OCI-M1 (cell line): ENCODE results near the gene WDR64.

Source experiments
- DNase-seq: peaks from one replicate; lab custom pipeline; 2025; lab: John Stamatoyannopoulos, UW

WDR64 gene

GRCh38 chr1:241838897-241839296, 186.8 kb downstream of the WDR64 start:
- no peak for DNase-seq

- DNase-seq = no peak
Measured at GRCh38 chr1:241839369-241839979, 187.4 kb downstream of the WDR64 start.

GRCh38 chr1:241840164-241840563, 188.1 kb downstream of the WDR64 start:
- DNase-seq = no peak

GRCh38 chr1:241841691-241842090, 189.6 kb downstream of the WDR64 start:
- DNase-seq = no peak

- DNase-seq = no peak
Measured at GRCh38 chr1:241842565-241842964, 190.5 kb downstream of the WDR64 start.

GRCh38 chr1:241844593-241844992, 192.5 kb downstream of the WDR64 start:
- no peak for DNase-seq

GRCh38 chr1:241846375-241846774, 194.3 kb downstream of the WDR64 start:
- peak; percentile 70 for DNase-seq

GRCh38 chr1:241846862-241847539, 194.9 kb downstream of the WDR64 start:
- DNase-seq = peak; percentile 90

GRCh38 chr1:241847540-241847795, 195.4 kb downstream of the WDR64 start:
- no peak for DNase-seq

GRCh38 chr1:241847796-241848685, 196.0 kb downstream of the WDR64 start, which contains the start of gene EXO1:
Gene EXO1 (plus strand): TSS chr1:241848204. CDS start chr1:241850426, 2,222 bp downstream.
- peak; percentile 98 for DNase-seq

GRCh38 chr1:241848686-241849344, 196.7 kb downstream of the WDR64 start:
- peak; percentile 46 for DNase-seq

GRCh38 chr1:241849345-241849695, 197.2 kb downstream of the WDR64 start:
- no peak for DNase-seq
